Loucy (cell line): ENCODE data around the gene GRHL3.

Experiments used
- EZH2phosphoT487 ChIP-seq: fragments of 200-600 bp; IDR thresholded peaks from 2 replicates; pipeline ENCODE4 v1.6.1; 2018; ENCODE audit warnings: antibody characterized with exemption, mild to moderate bottlenecking, moderate library complexity, borderline replicate concordance
- TF ChIP-seq, protein P1 (sequence below): fragments of 200-600 bp; sonication (generic); conservative IDR thresholded peaks from 2 replicates; pipeline ENCODE4 v1.5.1; 2014; ENCODE audit warnings: mild to moderate bottlenecking, antibody characterized with exemption, low read length

- TF ChIP-seq, protein P1, sequence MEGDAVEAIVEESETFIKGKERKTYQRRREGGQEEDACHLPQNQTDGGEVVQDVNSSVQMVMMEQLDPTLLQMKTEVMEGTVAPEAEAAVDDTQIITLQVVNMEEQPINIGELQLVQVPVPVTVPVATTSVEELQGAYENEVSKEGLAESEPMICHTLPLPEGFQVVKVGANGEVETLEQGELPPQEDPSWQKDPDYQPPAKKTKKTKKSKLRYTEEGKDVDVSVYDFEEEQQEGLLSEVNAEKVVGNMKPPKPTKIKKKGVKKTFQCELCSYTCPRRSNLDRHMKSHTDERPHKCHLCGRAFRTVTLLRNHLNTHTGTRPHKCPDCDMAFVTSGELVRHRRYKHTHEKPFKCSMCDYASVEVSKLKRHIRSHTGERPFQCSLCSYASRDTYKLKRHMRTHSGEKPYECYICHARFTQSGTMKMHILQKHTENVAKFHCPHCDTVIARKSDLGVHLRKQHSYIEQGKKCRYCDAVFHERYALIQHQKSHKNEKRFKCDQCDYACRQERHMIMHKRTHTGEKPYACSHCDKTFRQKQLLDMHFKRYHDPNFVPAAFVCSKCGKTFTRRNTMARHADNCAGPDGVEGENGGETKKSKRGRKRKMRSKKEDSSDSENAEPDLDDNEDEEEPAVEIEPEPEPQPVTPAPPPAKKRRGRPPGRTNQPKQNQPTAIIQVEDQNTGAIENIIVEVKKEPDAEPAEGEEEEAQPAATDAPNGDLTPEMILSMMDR: no peak
- no peak for TF ChIP-seq EZH2phosphoT487
Observed at GRCh38 chr1:24325587-24326449, 6.7 kb downstream of the GRHL3 start.
